Activated CD4-positive, CD25-positive, alpha-beta regulatory T cell treated with anti-CD3 and anti-CD28 coated beads, Interleukin-2, amount 50 U/mL, for 72 hours (primary cell): ENCODE results near the gene PCDHGA6.
"Not testable (repeated sequence)": the region's sequence is repeated elsewhere in the genome, so short reads cannot be mapped to it uniquely, and the experiment has no call there.

Source experiments
- DNase-seq: peaks from one replicate; pipeline ENCODE4 v3.0.0; 2021

Gene PCDHGA6

DNA sequence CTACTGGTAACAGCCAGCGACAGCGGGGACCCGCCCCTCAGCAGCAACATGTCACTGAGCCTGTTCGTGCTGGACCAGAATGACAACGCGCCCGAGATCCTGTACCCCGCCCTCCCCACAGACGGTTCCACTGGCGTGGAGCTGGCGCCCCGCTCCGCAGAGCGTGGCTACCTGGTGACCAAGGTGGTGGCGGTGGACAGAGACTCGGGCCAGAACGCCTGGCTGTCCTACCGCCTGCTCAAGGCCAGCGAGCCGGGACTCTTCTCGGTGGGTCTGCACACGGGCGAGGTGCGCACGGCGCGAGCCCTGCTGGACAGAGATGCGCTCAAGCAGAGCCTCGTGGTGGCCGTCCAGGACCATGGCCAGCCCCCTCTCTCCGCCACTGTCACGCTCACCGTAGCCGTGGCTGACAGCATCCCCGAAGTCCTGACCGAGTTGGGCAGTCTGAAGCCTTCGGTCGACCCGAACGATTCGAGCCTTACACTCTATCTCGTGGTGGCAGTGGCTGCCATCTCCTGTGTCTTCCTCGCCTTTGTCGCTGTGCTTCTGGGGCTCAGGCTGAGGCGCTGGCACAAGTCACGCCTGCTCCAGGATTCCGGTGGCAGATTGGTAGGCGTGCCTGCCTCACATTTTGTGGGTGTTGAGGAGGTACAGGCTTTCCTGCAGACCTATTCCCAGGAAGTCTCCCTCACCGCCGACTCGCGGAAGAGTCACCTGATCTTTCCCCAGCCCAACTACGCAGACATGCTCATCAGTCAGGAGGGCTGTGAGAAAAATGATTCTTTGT is 20.9 kb downstream of the PCDHGA6 start:
- not testable (repeated sequence) for DNase-seq

DNA sequence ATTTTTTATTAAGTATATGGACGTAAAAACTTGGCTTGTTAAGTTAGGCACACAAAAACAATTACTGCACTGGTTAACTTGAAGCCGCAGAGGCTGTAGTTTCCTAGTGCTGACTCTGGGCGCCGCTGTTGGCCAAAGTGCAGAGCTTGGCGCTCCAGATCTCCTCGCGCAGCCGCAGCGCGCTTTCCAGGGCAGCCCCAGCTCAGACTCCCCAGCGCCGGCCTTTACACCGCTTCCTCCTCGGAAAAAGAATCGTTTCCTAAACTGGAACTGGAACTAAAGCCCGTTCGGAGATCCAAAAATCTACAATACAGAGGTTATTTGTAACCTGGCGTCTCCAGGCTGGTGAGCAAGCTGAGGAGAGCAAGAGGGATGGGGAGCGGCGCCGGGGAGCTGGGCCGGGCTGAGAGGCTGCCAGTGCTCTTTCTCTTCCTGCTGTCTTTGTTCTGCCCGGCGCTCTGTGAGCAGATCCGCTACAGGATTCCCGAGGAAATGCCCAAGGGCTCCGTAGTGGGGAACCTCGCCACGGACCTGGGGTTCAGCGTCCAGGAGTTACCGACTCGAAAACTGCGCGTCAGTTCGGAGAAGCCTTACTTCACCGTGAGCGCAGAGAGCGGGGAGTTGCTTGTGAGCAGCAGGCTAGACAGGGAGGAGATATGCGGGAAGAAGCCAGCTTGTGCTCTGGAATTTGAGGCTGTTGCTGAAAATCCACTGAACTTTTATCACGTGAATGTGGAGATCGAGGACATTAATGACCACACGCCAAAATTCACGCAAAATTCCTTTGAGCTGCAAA is 24.3 kb downstream of the PCDHGA6 start, which contains the start of gene PCDHGB5:
Gene PCDHGB5 (plus strand): TSS at position 192 of the 796 bp plus-strand sequence. CDS start 181 bp downstream, at position 373.
- DNase-seq, result not testable (repeated sequence)

DNA sequence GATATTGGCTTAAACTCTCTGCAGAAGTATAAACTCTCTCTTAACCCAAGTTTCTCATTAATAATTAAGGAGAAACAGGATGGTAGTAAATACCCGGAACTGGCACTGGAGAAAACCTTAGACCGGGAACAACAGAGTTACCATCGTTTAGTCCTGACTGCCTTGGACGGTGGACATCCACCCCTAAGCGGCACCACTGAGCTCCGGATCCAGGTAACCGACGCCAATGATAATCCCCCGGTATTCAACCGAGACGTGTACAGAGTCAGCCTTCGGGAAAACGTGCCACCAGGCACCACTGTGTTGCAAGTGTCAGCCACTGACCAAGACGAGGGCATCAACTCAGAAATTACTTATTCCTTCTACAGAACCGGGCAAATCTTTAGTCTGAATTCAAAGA is 24.9 kb downstream of the PCDHGA6 start:
- DNase-seq, result no peak

DNA sequence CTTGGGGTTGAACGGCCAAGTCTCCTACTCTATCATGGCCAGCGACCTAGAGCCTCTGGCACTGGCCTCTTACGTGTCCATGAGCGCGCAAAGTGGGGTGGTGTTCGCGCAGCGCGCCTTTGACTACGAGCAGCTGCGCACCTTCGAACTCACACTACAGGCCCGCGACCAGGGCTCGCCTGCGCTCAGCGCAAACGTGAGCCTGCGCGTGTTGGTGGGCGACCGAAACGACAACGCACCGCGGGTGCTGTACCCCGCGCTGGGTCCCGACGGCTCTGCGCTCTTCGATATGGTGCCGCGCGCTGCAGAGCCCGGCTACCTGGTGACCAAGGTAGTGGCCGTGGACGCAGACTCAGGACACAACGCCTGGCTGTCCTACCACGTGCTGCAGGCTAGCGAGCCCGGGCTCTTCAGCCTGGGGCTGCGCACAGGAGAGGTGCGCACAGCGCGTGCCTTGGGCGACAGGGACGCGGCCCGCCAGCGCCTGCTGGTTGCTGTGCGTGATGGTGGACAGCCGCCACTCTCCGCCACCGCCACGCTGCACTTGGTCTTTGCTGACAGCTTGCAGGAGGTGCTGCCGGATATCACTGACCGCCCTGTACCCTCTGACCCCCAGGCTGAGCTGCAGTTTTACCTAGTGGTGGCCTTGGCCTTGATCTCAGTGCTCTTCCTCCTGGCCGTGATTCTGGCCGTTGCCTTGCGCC is 26.0 kb downstream of the PCDHGA6 start:
- no peak for DNase-seq

DNA sequence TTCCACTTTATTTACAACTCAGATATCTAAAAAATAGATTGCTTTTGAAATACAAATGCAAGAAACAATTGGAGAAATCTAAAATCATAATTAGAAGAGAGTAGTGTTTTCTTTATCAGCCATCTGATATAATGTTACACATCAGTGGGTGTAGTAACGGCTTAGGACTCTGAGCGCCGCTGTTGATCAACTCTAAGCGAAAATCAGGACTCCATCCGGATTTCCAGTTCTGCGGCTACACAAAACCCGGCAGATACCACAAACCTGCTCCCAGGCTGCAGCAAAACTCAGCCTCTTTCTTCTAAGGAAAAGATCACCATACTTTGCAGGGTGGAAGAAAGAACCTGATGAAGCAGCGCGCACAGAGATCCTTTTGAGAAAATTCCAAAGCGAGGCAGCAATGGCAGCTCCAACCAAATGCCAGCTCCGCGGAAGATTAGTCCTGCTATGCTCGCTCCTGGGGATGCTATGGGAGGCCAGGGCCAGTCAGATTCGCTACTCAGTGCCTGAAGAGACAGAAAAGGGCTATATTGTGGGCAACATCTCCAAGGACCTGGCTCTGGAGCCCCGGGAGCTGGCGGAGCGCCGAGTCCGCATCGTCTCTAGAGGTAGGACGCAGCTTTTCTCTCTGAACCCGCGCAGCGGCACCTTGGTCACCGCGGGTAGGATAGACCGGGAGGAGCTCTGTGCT is 29.0 kb downstream of the PCDHGA6 start, which contains the start of gene PCDHGA9:
Gene PCDHGA9 (plus strand): TSS at position 226 of the 691 bp plus-strand sequence. CDS start 175 bp downstream, at position 401.
- no peak for DNase-seq

DNA sequence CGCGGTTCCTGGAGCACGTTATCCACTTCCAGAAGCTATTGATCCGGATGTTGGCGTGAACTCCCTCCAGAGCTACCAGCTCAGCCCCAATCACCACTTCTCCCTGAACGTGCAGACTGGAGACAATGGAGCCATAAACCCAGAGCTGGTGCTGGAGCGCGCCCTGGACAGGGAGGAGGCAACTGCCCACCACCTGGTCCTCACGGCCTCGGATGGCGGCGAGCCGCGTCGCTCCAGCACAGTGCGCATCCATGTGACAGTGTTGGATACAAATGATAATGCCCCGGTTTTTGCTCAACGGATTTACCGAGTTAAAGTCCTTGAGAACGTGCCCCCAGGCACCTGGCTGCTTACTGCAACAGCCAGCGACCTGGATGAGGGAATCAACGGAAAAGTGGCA is 29.7 kb downstream of the PCDHGA6 start:
- DNase-seq, result no peak

DNA sequence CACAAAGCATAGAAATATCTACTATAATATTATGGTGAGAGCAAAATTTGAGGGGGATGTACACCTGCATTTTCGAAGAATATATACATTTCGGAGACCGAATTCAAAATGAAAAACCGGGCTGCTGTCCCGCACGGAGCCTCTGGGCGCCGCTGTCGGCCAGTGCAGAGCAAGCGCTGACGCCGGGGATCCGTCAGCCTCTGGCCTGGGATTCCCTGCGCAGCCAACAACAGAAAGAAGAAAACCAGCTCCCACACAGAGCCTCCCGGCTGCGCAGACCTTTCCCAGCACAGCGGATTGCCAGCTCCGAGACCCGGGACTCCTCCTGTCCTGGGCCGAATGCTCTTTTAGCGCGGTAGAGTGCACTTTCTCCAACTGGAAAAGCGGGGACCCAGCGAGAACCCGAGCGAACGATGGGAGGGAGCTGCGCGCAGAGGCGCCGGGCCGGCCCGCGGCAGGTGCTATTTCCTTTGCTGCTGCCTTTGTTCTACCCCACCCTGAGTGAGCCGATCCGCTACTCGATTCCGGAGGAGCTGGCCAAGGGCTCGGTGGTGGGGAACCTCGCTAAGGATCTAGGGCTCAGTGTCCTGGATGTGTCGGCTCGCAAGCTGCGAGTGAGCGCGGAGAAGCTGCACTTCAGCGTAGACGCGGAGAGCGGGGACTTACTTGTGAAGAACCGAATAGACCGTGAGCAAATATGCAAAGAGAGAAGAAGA is 34.3 kb downstream of the PCDHGA6 start, which contains the start of gene PCDHGB6:
Gene PCDHGB6 (plus strand): TSS at position 232 of the 716 bp plus-strand sequence. CDS start 182 bp downstream, at position 414.
- DNase-seq, result not testable (repeated sequence)

DNA sequence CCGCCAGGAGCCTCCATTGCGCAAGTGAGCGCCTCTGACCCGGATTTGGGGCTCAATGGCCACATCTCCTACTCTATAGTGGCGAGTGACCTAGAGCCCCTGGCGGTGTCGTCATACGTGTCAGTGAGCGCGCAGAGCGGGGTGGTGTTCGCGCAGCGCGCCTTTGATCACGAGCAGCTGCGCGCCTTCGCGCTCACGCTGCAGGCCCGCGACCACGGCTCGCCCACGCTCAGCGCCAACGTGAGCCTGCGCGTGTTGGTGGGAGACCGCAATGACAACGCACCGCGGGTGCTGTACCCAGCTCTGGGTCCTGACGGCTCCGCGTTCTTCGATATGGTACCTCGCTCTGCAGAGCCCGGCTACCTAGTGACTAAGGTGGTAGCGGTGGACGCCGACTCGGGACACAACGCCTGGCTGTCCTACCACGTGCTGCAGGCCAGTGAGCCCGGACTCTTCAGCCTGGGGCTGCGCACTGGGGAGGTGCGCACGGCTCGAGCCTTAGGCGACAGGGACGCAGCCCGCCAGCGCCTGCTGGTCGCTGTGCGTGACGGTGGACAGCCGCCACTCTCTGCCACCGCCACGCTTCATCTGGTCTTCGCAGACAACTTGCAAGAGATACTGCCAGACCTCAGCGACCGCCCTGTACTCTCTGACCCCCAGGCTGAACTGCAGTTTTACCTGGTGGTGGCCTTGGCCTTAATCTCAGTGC is 36.1 kb downstream of the PCDHGA6 start:
- DNase-seq, result no peak

DNA sequence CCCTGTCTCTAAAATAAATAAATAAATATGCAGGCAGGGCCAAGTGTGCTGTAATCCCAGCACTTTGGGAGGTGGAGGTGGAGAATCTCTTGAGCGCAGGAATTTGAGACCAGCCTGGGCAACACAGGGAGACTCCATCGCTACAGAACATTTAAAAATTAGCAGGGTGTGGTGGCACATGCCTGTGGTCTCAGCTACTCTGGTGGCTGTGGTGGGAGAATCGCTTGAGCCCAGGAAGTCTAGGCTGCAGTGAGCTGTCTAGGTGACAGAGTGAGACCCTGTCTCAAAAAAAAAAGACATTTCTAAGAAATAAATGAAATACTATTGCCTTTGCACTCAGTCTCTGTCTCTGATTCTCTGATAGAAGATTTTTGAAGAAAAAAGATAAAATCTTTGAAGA is 37.9 kb downstream of the PCDHGA6 start:
- DNase-seq, result no peak

DNA sequence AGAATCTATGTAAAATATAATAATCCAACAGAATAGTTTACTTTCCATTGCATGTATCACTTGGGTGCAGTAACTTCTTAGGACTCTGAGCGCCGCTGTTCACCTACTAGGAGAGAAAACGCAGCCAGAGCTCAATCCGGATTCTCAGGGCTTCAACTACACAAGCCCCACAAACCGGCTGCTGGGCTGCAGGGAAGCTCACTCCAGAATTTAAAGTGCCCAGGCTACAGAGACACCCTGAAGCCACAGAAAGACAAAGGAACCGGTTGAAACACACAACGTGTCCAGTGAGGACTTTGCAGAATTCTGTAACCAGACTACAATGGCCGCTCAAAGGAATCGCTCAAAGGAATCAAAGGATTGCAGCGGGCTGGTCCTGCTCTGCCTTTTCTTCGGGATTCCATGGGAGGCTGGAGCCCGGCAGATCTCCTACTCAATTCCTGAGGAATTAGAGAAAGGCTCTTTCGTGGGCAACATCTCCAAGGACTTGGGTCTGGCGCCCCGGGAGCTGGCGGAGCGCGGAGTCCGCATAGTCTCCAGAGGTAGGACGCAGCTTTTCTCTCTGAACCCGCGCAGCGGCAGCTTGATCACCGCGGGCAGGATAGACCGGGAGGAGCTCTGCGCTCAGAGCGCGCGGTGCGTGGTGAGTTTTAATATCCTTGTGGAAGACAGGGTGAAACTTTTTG is 39.3 kb downstream of the PCDHGA6 start, which contains the start of gene PCDHGA10:
Gene PCDHGA10 (plus strand): TSS at position 134 of the 686 bp plus-strand sequence. CDS start 189 bp downstream, at position 323.
- DNase-seq, result no peak

DNA sequence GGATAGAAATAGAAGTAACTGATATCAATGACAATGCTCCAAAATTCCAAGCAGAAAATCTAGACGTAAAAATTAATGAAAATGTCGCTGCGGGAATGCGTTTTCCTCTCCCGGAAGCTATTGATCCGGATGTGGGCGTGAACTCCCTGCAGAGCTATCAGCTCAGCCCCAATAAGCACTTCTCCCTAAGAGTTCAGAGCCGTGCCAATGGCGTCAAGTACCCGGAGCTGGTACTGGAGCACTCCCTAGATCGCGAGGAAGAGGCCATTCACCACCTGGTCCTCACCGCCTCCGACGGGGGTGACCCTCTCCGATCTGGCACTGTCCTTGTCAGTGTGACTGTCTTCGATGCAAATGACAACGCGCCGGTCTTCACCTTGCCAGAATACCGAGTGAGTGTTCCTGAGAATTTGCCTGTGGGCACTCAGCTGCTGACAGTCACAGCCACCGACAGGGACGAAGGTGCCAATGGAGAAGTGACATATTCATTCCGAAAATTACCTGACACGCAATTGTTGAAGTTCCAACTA is 39.9 kb downstream of the PCDHGA6 start:
- DNase-seq, result no peak

DNA sequence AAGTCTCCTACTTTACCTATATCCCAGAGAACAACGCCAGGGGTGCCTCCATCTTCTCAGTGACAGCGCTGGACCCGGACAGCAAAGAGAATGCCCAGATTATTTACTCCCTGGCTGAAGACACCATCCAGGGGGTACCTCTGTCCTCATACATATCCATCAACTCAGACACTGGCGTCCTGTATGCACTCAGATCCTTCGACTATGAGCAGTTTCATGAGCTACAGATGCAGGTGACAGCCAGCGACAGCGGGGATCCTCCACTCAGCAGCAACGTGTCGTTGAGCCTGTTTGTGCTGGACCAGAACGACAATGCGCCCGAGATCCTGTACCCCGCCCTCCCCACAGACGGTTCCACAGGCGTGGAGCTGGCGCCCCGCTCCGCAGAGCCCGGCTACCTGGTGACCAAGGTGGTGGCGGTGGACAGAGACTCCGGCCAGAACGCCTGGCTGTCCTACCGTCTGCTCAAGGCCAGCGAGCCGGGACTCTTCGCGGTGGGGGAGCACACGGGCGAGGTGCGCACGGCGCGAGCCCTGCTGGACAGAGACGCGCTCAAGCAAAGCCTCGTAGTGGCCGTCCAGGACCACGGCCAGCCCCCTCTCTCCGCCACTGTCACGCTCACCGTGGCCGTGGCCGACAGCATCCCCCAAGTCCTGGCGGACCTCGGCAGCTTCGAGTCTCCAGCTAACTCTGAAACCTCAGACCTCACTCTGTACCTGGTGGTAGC is 41.0 kb downstream of the PCDHGA6 start:
- DNase-seq, result not testable (repeated sequence)

DNA sequence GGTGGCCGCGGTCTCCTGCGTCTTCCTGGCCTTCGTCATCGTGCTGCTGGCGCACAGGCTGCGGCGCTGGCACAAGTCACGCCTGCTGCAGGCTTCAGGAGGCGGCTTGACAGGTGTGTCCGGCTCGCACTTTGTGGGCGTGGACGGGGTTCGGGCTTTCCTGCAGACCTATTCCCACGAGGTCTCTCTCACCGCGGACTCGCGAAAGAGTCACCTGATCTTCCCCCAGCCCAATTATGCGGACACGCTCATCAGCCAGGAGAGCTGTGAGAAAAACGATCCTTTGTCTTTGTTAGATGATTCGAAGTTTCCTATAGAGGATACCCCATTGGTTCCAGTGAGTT is 41.6 kb downstream of the PCDHGA6 start:
- DNase-seq, result not testable (repeated sequence)

DNA sequence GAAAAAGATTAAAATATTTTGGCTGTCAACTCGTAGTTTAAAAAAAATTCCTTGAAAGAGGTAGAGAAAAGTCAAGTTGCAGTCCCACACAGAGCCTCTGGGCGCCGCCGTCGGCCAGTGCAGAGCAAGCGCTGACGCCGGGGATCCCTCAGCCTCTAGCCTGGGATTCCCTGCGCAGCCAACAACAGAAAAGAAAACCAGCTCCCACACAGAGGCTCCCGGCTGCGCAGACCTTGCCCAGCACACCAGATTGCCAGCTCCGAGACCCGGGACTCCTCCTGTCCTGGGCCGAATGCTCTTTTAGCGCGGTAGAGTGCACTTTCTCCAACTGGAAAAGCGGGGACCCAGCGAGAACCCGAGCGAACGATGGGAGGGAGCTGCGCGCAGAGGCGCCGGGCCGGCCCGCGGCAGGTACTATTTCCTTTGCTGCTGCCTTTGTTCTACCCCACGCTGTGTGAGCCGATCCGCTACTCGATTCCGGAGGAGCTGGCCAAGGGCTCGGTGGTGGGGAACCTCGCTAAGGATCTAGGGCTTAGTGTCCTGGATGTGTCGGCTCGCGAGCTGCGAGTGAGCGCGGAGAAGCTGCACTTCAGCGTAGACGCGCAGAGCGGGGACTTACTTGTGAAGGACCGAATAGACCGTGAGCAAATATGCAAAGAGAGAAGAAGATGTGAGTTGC is 43.9 kb downstream of the PCDHGA6 start, which contains the start of gene PCDHGB7:
Gene PCDHGB7 (plus strand): TSS at position 184 of the 679 bp plus-strand sequence. CDS start 183 bp downstream, at position 367.
- DNase-seq, result not testable (repeated sequence)

DNA sequence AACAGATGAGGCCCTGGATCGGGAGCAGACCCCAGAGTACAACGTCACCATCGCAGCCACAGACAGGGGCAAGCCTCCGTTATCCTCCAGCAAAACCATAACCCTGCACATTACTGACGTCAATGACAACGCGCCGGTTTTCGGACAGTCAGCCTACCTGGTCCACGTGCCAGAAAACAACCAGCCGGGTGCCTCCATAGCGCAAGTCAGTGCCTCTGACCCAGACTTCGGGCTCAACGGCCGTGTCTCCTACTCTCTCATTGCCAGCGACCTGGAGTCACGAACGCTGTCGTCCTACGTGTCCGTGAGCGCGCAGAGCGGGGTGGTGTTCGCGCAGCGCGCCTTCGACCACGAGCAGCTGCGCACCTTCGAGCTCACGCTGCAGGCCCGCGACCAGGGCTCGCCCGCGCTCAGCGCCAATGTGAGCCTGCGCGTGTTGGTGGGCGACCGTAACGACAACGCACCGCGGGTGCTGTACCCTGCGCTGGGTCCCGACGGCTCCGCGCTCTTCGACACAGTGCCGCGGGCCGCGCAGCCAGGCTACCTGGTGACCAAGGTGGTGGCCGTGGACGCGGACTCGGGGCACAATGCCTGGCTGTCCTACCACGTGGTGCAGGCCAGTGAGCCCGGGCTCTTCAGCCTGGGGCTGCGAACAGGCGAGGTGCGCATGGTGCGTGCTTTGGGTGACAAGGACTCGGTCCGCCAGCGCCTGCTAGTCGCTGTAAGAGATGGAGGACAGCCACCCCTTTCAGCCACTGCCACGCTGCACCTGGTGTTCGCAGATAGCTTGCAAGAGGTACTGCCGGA is 45.6 kb downstream of the PCDHGA6 start:
- no peak for DNase-seq

DNA sequence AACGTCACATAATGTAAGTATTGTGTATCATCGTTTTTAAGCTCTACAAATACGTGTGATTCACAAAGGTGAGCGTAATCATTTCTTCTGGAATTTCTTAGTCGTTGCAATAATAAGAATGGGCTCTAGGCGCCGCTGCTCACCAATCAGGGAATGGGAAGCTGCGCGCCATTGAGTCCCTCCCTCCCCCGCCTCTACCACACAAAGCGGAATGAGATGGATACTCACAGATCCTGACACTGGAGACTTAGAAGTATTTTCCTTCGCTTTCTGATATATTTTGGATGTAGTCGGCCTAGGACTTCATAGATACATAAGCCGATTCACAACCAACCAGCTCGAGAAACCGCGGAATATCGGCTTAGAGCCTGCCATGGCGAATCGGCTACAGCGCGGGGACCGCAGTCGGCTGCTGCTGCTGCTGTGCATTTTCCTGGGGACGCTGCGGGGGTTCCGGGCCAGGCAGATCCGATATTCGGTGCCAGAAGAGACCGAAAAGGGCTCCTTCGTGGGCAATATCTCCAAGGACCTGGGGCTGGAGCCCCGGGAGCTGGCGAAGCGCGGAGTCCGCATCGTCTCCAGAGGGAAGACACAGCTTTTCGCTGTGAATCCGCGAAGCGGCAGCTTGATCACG is 47.3 kb downstream of the PCDHGA6 start, which contains the start of gene PCDHGA11:
Gene PCDHGA11 (plus strand): TSS at position 197 of the 634 bp plus-strand sequence. CDS start 177 bp downstream, at position 374.
- DNase-seq, result no peak

DNA sequence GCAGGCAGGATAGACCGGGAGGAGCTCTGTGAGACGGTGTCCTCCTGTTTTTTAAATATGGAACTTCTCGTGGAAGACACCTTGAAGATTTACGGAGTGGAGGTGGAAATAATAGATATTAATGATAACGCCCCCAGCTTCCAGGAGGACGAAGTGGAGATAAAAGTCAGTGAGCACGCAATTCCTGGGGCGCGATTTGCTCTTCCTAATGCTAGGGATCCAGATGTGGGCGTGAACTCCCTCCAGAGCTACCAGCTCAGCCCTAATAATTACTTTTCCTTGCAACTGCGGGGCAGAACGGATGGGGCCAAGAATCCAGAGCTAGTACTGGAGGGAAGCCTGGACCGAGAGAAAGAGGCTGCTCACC is 47.8 kb downstream of the PCDHGA6 start:
- DNase-seq, result no peak
